Activated naive CD8-positive, alpha-beta T cell treated with anti-CD3 and anti-CD28 coated beads, Interleukin-2, amount 50 U/mL, for 24 hours (primary cell): ENCODE data around the gene MBP.

Source experiments
- ATAC-seq: fragments of 150-1000 bp; cut with Tn5 transposase; one replicate; pipeline ENCODE4 v1.10.0; 2021
- DNase-seq: peaks from one replicate; pipeline ENCODE4 v3.0.0; 2021
- H3K27ac Mint-ChIP-seq: one replicate; pipeline ENCODE4 v1.8.0; 2021; ENCODE audit warnings: mild to moderate bottlenecking, mixed read lengths
- H3K27me3 Mint-ChIP-seq: one replicate; pipeline ENCODE4 v1.8.0; 2021; ENCODE audit warnings: mixed read lengths
- H3K36me3 Mint-ChIP-seq: one replicate; pipeline ENCODE4 v1.8.0; 2021; ENCODE audit warnings: low read depth, mixed read lengths
- H3K4me1 Mint-ChIP-seq: one replicate; pipeline ENCODE4 v1.8.0; 2021; ENCODE audit warnings: mixed read lengths
- H3K4me3 Mint-ChIP-seq: one replicate; pipeline ENCODE4 v1.8.0; 2021; ENCODE audit warnings: mild to moderate bottlenecking, moderate library complexity, mixed read lengths
- H3K9me3 Mint-ChIP-seq: one replicate; pipeline ENCODE4 v1.8.0; 2021; ENCODE audit warnings: mixed read lengths

The MBP gene

GRCh38 chr18:77015771-77016710 is 116.5 kb downstream of the MBP start:
- Mint-ChIP-seq H3K4me3 (no peak overlapping the region), H3K9me3 (no peaks in the 10 kb centered on the region), H3K36me3 (peaks cover 39% of the 10 kb centered on the region), H3K27ac (no peak overlapping the region), H3K4me1 (peaks cover 11% of the 10 kb centered on the region), H3K27me3 (no peaks in the 10 kb centered on the region)
- ATAC-seq: no peak
- no peak for DNase-seq

DNA sequence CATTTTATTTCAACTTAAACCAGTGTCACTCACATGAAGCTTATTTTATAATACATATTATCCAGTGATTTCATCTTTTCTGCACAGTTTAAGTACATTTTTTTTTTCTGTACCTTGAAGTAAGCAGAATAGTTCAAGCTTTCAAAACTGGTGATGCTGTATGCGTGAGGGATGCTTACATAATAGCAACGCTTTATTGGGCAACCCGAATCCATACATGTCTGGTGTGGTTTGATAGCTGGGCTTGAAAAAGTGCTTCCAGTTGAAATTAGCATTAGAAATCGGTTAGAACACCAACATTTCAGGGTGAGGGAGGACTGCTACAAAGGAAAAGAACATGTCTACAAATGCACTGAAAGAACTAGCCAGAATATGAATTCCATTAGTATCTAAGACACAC is 117.4 kb downstream of the MBP start:
- no peaks in the 10 kb centered on the region for H3K9me3 Mint-ChIP-seq
- ATAC-seq (no peak), DNase-seq (no peak)
- peak overlapping the region; percentile 4 for H3K27ac Mint-ChIP-seq
- no peaks in the 10 kb centered on the region for H3K27me3 Mint-ChIP-seq
- H3K4me3 Mint-ChIP-seq: no peak overlapping the region
- H3K4me1 Mint-ChIP-seq: peaks cover 9% of the 10 kb centered on the region
- H3K36me3 Mint-ChIP-seq: peaks cover 39% of the 10 kb centered on the region

DNA sequence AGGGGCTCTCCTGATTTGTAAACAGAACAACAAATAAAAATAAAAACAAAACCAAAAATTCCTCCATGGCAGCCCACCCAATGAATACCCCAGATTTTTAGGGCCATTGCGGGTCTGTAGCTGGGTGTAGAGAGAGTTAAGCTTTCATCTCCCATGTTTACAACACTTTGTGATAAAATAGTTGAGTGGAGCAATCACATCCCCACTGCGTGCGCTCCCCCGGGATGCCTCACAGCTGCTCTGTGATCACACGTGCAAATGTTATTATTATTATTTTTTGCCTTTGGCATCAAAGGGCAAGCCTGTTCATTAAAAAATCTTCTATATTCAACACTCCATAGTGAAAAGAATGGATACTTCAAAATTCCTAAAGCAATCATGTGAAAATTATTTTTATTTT is 118.0 kb downstream of the MBP start:
- Mint-ChIP-seq H3K4me3 (no peak overlapping the region), H3K36me3 (peaks cover 39% of the 10 kb centered on the region), H3K4me1 (peaks cover 7% of the 10 kb centered on the region), H3K9me3 (no peaks in the 10 kb centered on the region), H3K27ac (peak overlapping the region; percentile 46), H3K27me3 (no peaks in the 10 kb centered on the region)
- no peak for DNase-seq
- no peak for ATAC-seq

- Mint-ChIP-seq H3K27ac (peak overlapping the region; percentile 46), H3K4me1 (peaks cover 5% of the 10 kb centered on the region), H3K9me3 (no peaks in the 10 kb centered on the region), H3K4me3 (no peak overlapping the region), H3K36me3 (peaks cover 35% of the 10 kb centered on the region), H3K27me3 (no peaks in the 10 kb centered on the region)
- no peak for DNase-seq
- ATAC-seq: no peak
Measured at GRCh38 chr18:77013811-77014521, 118.6 kb downstream of the MBP start.

GRCh38 chr18:77012806-77013541 is 119.6 kb downstream of the MBP start:
- H3K4me3 Mint-ChIP-seq: no peak overlapping the region
- no peak for DNase-seq
- peaks cover 29% of the 10 kb centered on the region for H3K36me3 Mint-ChIP-seq
- peaks cover 3% of the 10 kb centered on the region for H3K4me1 Mint-ChIP-seq
- H3K9me3 Mint-ChIP-seq: no peaks in the 10 kb centered on the region
- H3K27ac Mint-ChIP-seq: no peak overlapping the region
- H3K27me3 Mint-ChIP-seq: no peaks in the 10 kb centered on the region
- ATAC-seq: no peak

GRCh38 chr18:77012120-77012519 is 120.5 kb downstream of the MBP start:
- Mint-ChIP-seq H3K4me3 (no peak overlapping the region), H3K9me3 (no peaks in the 10 kb centered on the region), H3K27me3 (no peaks in the 10 kb centered on the region), H3K4me1 (peaks cover 5% of the 10 kb centered on the region), H3K27ac (no peak overlapping the region), H3K36me3 (peaks cover 24% of the 10 kb centered on the region)
- ATAC-seq (no peak), DNase-seq (no peak)

GRCh38 chr18:77009675-77010074 is 122.9 kb downstream of the MBP start:
- ATAC-seq: no peak
- Mint-ChIP-seq H3K27ac (no peak overlapping the region), H3K4me1 (peaks cover 16% of the 10 kb centered on the region), H3K27me3 (no peaks in the 10 kb centered on the region), H3K4me3 (no peak overlapping the region), H3K9me3 (no peaks in the 10 kb centered on the region), H3K36me3 (peaks cover 6% of the 10 kb centered on the region)
- DNase-seq: no peak

GRCh38 chr18:77008576-77009315 is 123.8 kb downstream of the MBP start:
- Mint-ChIP-seq H3K27ac (no peak overlapping the region), H3K27me3 (no peaks in the 10 kb centered on the region), H3K4me1 (peaks cover 21% of the 10 kb centered on the region), H3K36me3 (peaks cover 3% of the 10 kb centered on the region), H3K9me3 (no peaks in the 10 kb centered on the region), H3K4me3 (no peak overlapping the region)
- no peak for DNase-seq
- ATAC-seq: no peak

- Mint-ChIP-seq H3K36me3 (peaks cover 3% of the 10 kb centered on the region), H3K4me1 (peaks cover 21% of the 10 kb centered on the region), H3K9me3 (no peaks in the 10 kb centered on the region), H3K27me3 (no peaks in the 10 kb centered on the region), H3K27ac (no peak overlapping the region), H3K4me3 (no peak overlapping the region)
- no peak for ATAC-seq
- no peak for DNase-seq
Measured at GRCh38 chr18:77008006-77008405, 124.6 kb downstream of the MBP start.

DNA sequence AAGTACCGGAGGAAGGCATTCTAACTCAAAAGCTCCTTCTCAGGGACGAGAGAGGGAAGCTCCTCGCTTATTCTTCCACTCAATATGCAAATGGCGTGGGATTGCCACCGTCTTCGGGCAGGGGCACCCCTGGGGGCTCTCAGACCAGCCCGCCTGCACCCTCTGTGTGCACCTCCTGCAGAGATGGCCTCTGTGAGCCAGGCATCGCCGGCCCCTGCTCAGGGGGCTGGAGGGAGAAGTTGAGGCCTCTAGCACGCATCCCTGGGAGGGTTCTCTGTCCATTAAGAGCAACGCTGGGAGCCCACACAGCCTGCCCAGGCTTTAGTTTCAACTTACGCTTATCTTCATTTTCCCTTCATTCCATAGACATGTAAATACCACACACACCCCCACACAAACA is 125.3 kb downstream of the MBP start:
- Mint-ChIP-seq H3K27me3 (no peaks in the 10 kb centered on the region), H3K36me3 (peaks cover 3% of the 10 kb centered on the region), H3K27ac (no peak overlapping the region), H3K4me1 (peaks cover 21% of the 10 kb centered on the region), H3K9me3 (no peaks in the 10 kb centered on the region), H3K4me3 (no peak overlapping the region)
- ATAC-seq: no peak
- DNase-seq: no peak

GRCh38 chr18:77006305-77007175 is 126.0 kb downstream of the MBP start:
- ATAC-seq (no peak), DNase-seq (no peak)
- H3K27me3 Mint-ChIP-seq: no peaks in the 10 kb centered on the region
- no peaks in the 10 kb centered on the region for H3K9me3 Mint-ChIP-seq
- H3K36me3 Mint-ChIP-seq: no peaks in the 10 kb centered on the region
- H3K27ac Mint-ChIP-seq: no peak overlapping the region
- no peak overlapping the region for H3K4me3 Mint-ChIP-seq
- H3K4me1 Mint-ChIP-seq: peaks cover 21% of the 10 kb centered on the region

DNA sequence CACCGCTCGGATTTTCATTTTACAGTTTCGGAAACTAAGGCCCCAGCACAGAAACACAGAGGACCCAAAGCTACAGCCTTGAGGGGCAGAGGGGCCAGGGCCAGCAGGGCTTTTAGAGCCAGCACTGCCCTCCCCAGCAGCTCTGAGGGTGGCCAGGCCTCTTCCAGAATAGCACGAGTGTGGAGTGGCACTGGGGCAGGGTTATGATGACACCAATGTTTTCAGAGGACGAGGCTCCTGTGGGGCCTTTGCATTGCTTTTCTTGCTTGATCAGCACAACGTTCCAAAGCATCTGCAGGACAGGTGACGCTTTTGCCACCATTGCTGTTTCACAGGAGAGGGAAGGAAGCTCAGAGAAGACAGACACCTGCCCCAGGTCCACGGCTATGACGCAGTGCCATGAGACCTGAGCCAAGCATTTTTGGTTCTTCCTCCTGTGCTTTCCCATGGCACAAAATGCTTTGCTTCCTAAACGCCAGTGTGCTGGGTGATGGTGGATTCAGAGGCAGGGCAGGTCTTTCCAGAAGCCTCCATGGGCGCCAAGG is 126.9 kb downstream of the MBP start:
- Mint-ChIP-seq H3K4me3 (no peak overlapping the region), H3K27ac (no peak overlapping the region), H3K4me1 (peaks cover 22% of the 10 kb centered on the region), H3K36me3 (no peaks in the 10 kb centered on the region), H3K9me3 (no peaks in the 10 kb centered on the region), H3K27me3 (no peaks in the 10 kb centered on the region)
- no peak for ATAC-seq
- DNase-seq: no peak
